GM12878 (cell line): ENCODE measurements around the gene LHFPL3. TPM values are rescaled to one million over a fixed set of nuclear protein-coding genes. Genes with fewer than 3 reads are reported as not detected.

ENCODE experiments used
- ATAC-seq: fragments of 200-7000 bp; cut with Tn5 transposase; 3 replicates; pipeline ENCODE4 v1.9.1; 2020; ENCODE audit warnings: mild to moderate bottlenecking, moderate library complexity
- BruUV-seq: library from RNA; stranded (reverse); fragments of 400-500 nt; replicated peaks from 2 replicates; lab custom pipeline; 2021; lab: Mats Ljungman, UMichigan
- CTCF ChIA-PET: fragments of 300-600 bp; sonication (Branson Sonifier 250); formaldehyde crosslinking; extraction: SDS; loops from one replicate; lab custom pipeline; 2021; ENCODE audit warnings: inconsistent platforms; lab: Yijun Ruan, JAX
- POLR2A ChIA-PET: fragments of 350-600 bp; formaldehyde crosslinking; extraction: SDS; loops from one replicate; lab custom pipeline; 2021; ENCODE audit warnings: inconsistent platforms; lab: Charles Lee
- RAD21 ChIA-PET: fragments of 300-600 bp; sonication (Branson Sonifier 250); formaldehyde crosslinking; loops from one replicate; lab custom pipeline; 2023; ENCODE audit warnings: antibody characterized with exemption; ENCODE audit not compliant: unreplicated experiment; lab: Charles Lee
- SMC1A ChIA-PET: fragments of 300-600 bp; sonication (Branson Sonifier 250); formaldehyde crosslinking; loops from one replicate; lab custom pipeline; 2023; ENCODE audit not compliant: unreplicated experiment, uncharacterized antibody; lab: Charles Lee
- DNase-seq: peaks from one replicate; pipeline ENCODE4 v3.0.0-alpha.2; 2011; ENCODE audit warnings: low read depth, low spot score
- FAIRE-seq: peaks from 3 replicates; lab custom pipeline; 2011; peaks lifted over from hg19 to GRCh38; lab: Jason Lieb, UNC
- H2AFZ ChIP-seq: 2 replicates; pipeline ENCODE4 v1.6.0; 2011; ENCODE audit warnings: low read depth, low read length, control low read depth; ENCODE audit not compliant: control insufficient read depth
- H3K27ac ChIP-seq: 2 replicates; pipeline ENCODE4 v1.5.1; 2011; ENCODE audit warnings: control low read depth; ENCODE audit not compliant: control insufficient read depth, insufficient read depth
- H3K27me3 ChIP-seq, 2 experiments: replicated peaks in 1 of 2; 2 replicates each; pipeline versions ENCODE4 v1.6.0 to v1.6.1; 2011; ENCODE audit warnings: low read length in 1 of 2; ENCODE audit not compliant: control insufficient read depth in 2 of 2, insufficient read depth in 2 of 2
- H3K36me3 ChIP-seq, 2 experiments: 2 replicates each; pipeline ENCODE4 v1.5.1; 2011; ENCODE audit warnings: low read length in 1 of 2; ENCODE audit not compliant: control insufficient read depth in 2 of 2, insufficient read depth in 2 of 2
- H3K4me1 ChIP-seq: 2 replicates; pipeline ENCODE4 v1.6.1; 2011; ENCODE audit warnings: mild to moderate bottlenecking, low read length, moderate library complexity, mixed read lengths; ENCODE audit not compliant: control insufficient read depth, insufficient read depth
- H3K4me2 ChIP-seq: 2 replicates; pipeline ENCODE4 v1.6.0; 2011; ENCODE audit warnings: control low read depth; ENCODE audit not compliant: control insufficient read depth, insufficient read depth
- H3K4me3 ChIP-seq: fragments of 200-600 bp; sonication (generic); 2 replicates; pipeline ENCODE4 v1.5.1; 2016
- H3K79me2 ChIP-seq: 2 replicates; pipeline ENCODE4 v1.6.0; 2011; ENCODE audit warnings: low read length; ENCODE audit not compliant: control insufficient read depth, insufficient read depth
- H3K9ac ChIP-seq: 2 replicates; pipeline ENCODE4 v1.8.0; 2011; ENCODE audit warnings: low read length, control low read depth, mixed read lengths; ENCODE audit not compliant: control insufficient read depth, insufficient read depth
- H3K9me3 ChIP-seq: replicated peaks from 3 replicates; pipeline ENCODE4 v1.5.1; 2011; ENCODE audit warnings: mild to moderate bottlenecking, low read length; ENCODE audit not compliant: control insufficient read depth, insufficient read depth
- H4K20me1 ChIP-seq: 2 replicates; pipeline ENCODE4 v1.6.0; 2011; ENCODE audit not compliant: control insufficient read depth, insufficient read depth
- CREB1 ChIP-seq: IDR thresholded peaks from 2 replicates; pipeline ENCODE4 v1.6.1; 2012; ENCODE audit warnings: low read depth, mild to moderate bottlenecking, inconsistent platforms
- EGR1 ChIP-seq, 2 experiments: IDR thresholded peaks; 1 replicate in 1 of 2; 2 replicates in 1 of 2; pipeline ENCODE4 v1.6.1; 2011 to 2012; ENCODE audit warnings: low read depth in 2 of 2, low read length in 2 of 2, borderline replicate concordance in 1 of 2, mild to moderate bottlenecking in 1 of 2, moderate library complexity in 1 of 2
- NR2F1 ChIP-seq: fragments of 450-650 bp; conservative IDR thresholded peaks from 2 replicates; pipeline ENCODE4 v1.6.1; 2017; ENCODE audit warnings: mild to moderate bottlenecking
- PAX8 ChIP-seq: fragments of 450-650 bp; IDR thresholded peaks from 2 replicates; pipeline ENCODE4 v1.6.1; 2017; ENCODE audit warnings: mild to moderate bottlenecking, moderate library complexity
- RUNX3 ChIP-seq: IDR thresholded peaks from 2 replicates; pipeline ENCODE4 v1.6.1; 2012; ENCODE audit warnings: low read length, inconsistent platforms
- USF2 ChIP-seq: IDR thresholded peaks from 2 replicates; pipeline ENCODE4 v1.6.1; 2011; ENCODE audit warnings: low read depth, low read length, improper control_type of control experiment, borderline replicate concordance
- ZNF622 ChIP-seq: fragments of 450-650 bp; IDR thresholded peaks from 2 replicates; pipeline ENCODE4 v1.6.1; 2017; ENCODE audit warnings: mild to moderate bottlenecking, inconsistent platforms
- WGBS: methylation state at CpG from one replicate; pipeline ENCODE4 v1.1.6; 2016; ENCODE audit warnings: low lambda C conversion rate; ENCODE audit not compliant: insufficient replicate concordance, insufficient coverage; ENCODE audit errors: missing lambda C conversion rate; 5-methylcytosine and 5-hydroxymethylcytosine counted together
- in situ Hi-C: fragments of 300-500 bp; cut with MboI; formaldehyde crosslinking; loops from 9 replicates; pipeline ENCODE4 v1.14.3; 2018; ENCODE audit warnings: mixed read lengths
- intact Hi-C: fragments of 100-400 bp; cut with micrococcal nuclease; formaldehyde crosslinking; loops from one replicate; pipeline ENCODE4 v1.14.2; 2022; ENCODE audit not compliant: unreplicated experiment
- polyA plus RNA-seq, 11 experiments: library from polyadenylated mRNA; depleted of rRNA in 4 of 11; unstranded in 6 of 11; stranded (reverse) in 5 of 11; fragments of >200 nt; fragmentation: Nextera tagmentation in 4 of 11; fragmentation: Illumina TruSeq in 1 of 11; extraction: Ambion mirVana in 4 of 11; extraction: Trizol in 1 of 11; gene quantifications; 1 replicate in 1 of 11; 2 replicates in 10 of 11; pipeline versions ENCODE4 v1.2.1 to v1.2.3, GENCODE V29; 2011 to 2016; ENCODE audit warnings: inconsistent platforms in 2 of 11, missing spikeins in 2 of 11, low read depth in 1 of 11
- total RNA-seq, 4 experiments: library from RNA; depleted of rRNA in 3 of 4; stranded (reverse); fragments of >200 nt in 3 of 4; fragmentation: Illumina TruSeq in 1 of 4; extraction: Trizol in 1 of 4; gene quantifications; 2 replicates each; pipeline versions ENCODE4 v1.2.1 to v1.2.3, GENCODE V29; 2013 to 2021
- TF ChIP-seq, protein P1 (sequence below): fragments of 450-650 bp; IDR thresholded peaks from 2 replicates; pipeline ENCODE4 v1.6.1; 2017; ENCODE audit warnings: antibody characterized with exemption, mild to moderate bottlenecking, moderate library complexity
- TF ChIP-seq, protein P2 (sequence below): IDR thresholded peaks from 2 replicates; pipeline ENCODE4 v1.6.1; 2012; ENCODE audit warnings: improper control_type of control experiment, low read depth, low read length; ENCODE audit not compliant: insufficient replicate concordance

Gene LHFPL3
- total and polyA plus RNA-seq, 10 of the 15 experiments (the other 5 are each of a cell fraction or from before 2014, with no cell fraction given) = 0.09 TPM; not detected in 9

- CTCF ChIA-PET = no interaction called here
- SMC1A ChIA-PET = interaction anchor here (0.6 kb wide), 1 partner anchor 31 kb away, joined by 3 read pairs; no protein-coding TSS in a partner anchor
- ATAC-seq (peak; percentile 35; the same call in 2 of the 3 replicates), DNase-seq (no peak), FAIRE-seq (no peak)
- H4K20me1 ChIP-seq = no peaks in the 10 kb centered on the region
- no peak overlapping the region for H3K4me2 ChIP-seq
- peaks cover 9% of the 10 kb centered on the region for H3K4me1 ChIP-seq
- no peaks in the 10 kb centered on the region for H3K36me3 ChIP-seq
- H3K27me3 ChIP-seq = no peaks in the 10 kb centered on the region
- no peak overlapping the region for H3K27ac ChIP-seq
- in situ Hi-C loops = no loop called here
- POLR2A ChIA-PET = no interaction called here
- RAD21 ChIA-PET = no interaction called here
- WGBS = 47% methylated on average over 7 of the region's 7 CpGs
- H2AFZ ChIP-seq = no peak overlapping the region
- H3K4me3 ChIP-seq = no peak overlapping the region
- TF ChIP-seq CREB1 (no peak), USF2 (no peak), NR2F1 (no peak), RUNX3 (no peak), PAX8 (no peak), ZNF622 (no peak), EGR1 (IDR thresholded peaks at IDR 0.05; ENCODE audit: borderline replicate concordance in 1 of 2, low read depth in 2 of 2, low read length in 2 of 2) (no peak)
- TF ChIP-seq, protein P1, sequence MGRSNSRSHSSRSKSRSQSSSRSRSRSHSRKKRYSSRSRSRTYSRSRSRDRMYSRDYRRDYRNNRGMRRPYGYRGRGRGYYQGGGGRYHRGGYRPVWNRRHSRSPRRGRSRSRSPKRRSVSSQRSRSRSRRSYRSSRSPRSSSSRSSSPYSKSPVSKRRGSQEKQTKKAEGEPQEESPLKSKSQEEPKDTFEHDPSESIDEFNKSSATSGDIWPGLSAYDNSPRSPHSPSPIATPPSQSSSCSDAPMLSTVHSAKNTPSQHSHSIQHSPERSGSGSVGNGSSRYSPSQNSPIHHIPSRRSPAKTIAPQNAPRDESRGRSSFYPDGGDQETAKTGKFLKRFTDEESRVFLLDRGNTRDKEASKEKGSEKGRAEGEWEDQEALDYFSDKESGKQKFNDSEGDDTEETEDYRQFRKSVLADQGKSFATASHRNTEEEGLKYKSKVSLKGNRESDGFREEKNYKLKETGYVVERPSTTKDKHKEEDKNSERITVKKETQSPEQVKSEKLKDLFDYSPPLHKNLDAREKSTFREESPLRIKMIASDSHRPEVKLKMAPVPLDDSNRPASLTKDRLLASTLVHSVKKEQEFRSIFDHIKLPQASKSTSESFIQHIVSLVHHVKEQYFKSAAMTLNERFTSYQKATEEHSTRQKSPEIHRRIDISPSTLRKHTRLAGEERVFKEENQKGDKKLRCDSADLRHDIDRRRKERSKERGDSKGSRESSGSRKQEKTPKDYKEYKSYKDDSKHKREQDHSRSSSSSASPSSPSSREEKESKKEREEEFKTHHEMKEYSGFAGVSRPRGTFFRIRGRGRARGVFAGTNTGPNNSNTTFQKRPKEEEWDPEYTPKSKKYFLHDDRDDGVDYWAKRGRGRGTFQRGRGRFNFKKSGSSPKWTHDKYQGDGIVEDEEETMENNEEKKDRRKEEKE = no peak
- TF ChIP-seq, protein P2, sequence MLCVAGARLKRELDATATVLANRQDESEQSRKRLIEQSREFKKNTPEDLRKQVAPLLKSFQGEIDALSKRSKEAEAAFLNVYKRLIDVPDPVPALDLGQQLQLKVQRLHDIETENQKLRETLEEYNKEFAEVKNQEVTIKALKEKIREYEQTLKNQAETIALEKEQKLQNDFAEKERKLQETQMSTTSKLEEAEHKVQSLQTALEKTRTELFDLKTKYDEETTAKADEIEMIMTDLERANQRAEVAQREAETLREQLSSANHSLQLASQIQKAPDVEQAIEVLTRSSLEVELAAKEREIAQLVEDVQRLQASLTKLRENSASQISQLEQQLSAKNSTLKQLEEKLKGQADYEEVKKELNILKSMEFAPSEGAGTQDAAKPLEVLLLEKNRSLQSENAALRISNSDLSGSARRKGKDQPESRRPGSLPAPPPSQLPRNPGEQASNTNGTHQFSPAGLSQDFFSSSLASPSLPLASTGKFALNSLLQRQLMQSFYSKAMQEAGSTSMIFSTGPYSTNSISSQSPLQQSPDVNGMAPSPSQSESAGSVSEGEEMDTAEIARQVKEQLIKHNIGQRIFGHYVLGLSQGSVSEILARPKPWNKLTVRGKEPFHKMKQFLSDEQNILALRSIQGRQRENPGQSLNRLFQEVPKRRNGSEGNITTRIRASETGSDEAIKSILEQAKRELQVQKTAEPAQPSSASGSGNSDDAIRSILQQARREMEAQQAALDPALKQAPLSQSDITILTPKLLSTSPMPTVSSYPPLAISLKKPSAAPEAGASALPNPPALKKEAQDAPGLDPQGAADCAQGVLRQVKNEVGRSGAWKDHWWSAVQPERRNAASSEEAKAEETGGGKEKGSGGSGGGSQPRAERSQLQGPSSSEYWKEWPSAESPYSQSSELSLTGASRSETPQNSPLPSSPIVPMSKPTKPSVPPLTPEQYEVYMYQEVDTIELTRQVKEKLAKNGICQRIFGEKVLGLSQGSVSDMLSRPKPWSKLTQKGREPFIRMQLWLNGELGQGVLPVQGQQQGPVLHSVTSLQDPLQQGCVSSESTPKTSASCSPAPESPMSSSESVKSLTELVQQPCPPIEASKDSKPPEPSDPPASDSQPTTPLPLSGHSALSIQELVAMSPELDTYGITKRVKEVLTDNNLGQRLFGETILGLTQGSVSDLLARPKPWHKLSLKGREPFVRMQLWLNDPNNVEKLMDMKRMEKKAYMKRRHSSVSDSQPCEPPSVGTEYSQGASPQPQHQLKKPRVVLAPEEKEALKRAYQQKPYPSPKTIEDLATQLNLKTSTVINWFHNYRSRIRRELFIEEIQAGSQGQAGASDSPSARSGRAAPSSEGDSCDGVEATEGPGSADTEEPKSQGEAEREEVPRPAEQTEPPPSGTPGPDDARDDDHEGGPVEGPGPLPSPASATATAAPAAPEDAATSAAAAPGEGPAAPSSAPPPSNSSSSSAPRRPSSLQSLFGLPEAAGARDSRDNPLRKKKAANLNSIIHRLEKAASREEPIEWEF = no peak
- no TSS peak for BruUV-seq
- H3K9ac ChIP-seq = no peak overlapping the region
- no peaks in the 10 kb centered on the region for H3K79me2 ChIP-seq
- H3K9me3 ChIP-seq = no peaks in the 10 kb centered on the region
- intact Hi-C loops = no loop called here
These were observed 623.1 kb downstream of the LHFPL3 start for GRCh38 chr7:104951546-104951945.
